Testis (tissue), 3 donors: Measurements from ENCODE around the gene PPARD. TPM values are rescaled to one million over a fixed set of nuclear protein-coding genes. Genes with fewer than 3 reads are reported as not detected.
A peak's percentile ranks its signal among the peaks of the same experiment; 100 is the strongest.

Source experiments
- DNase-seq: peaks from one replicate; pipeline ENCODE4 v3.0.0-alpha.2; 2019
- H3K27ac ChIP-seq, 2 donors: fragments of 200-600 bp; sonication (generic); one replicate each; pipeline ENCODE4 v1.5.1; 2019
- H3K27me3 ChIP-seq: fragments of 200-600 bp; sonication (generic); one replicate; pipeline ENCODE4 v1.5.1; 2019
- H3K36me3 ChIP-seq: fragments of 200-600 bp; sonication (generic); one replicate; pipeline ENCODE4 v1.5.1; 2017; ENCODE audit warnings: low read depth; ENCODE audit errors: missing control alignments
- H3K4me1 ChIP-seq: fragments of 200-600 bp; sonication (generic); one replicate; pipeline ENCODE4 v1.5.1; 2019
- H3K4me3 ChIP-seq, 2 donors: fragments of 200-600 bp; sonication (generic); one replicate each; pipeline ENCODE4 v1.5.1; 2017 to 2019
- H3K9me3 ChIP-seq: fragments of 200-600 bp; sonication (generic); one replicate; pipeline ENCODE4 v1.5.1; 2017
- POLR2A ChIP-seq: fragments of 450-650 bp; IDR thresholded peaks from one replicate; pipeline ENCODE4 v1.6.1; 2017; ENCODE audit warnings: antibody characterized with exemption, mild to moderate bottlenecking, moderate library complexity
- WGBS, 2 donors: methylation state at CpG; one replicate each; pipeline ENCODE4 v1.1.5; 2018; 5-methylcytosine and 5-hydroxymethylcytosine counted together
- intact Hi-C: fragments of 100-400 bp; cut with DNase I; formaldehyde crosslinking; loops from one replicate; pipeline ENCODE4 v1.15.1; 2023; ENCODE audit warnings: low total_unique reads
- polyA plus RNA-seq: library from polyadenylated mRNA; stranded (reverse); fragments of 350-450 nt; fragmentation: Illumina TruSeq; extraction: RNeasy Lipid Tissue Mini Kit (QIAGEN cat#74804); gene quantifications from one replicate; pipeline ENCODE4 v1.2.3, GENCODE V29; 2014; ENCODE audit warnings: low read depth, low replicate concordance; ENCODE audit not compliant: insufficient read depth
- total RNA-seq, 2 donors: library from RNA; depleted of rRNA; stranded (reverse); fragments of >200 nt; gene quantifications; one replicate each; pipeline ENCODE4 v1.2.3, GENCODE V29; 2016
- TF ChIP-seq, protein P1 (sequence below), 3 experiments: fragments of 450-650 bp in 2 of 3; fragments of 200-600 bp in 1 of 3; sonication (generic) in 1 of 3; IDR thresholded peaks; one replicate each; pipeline ENCODE4 v1.5.1; 2016 to 2019; ENCODE audit warnings: antibody characterized with exemption in 3 of 3, mild to moderate bottlenecking in 2 of 3, moderate library complexity in 1 of 3

The PPARD gene
- total and polyA plus RNA-seq, 3 donors from 2014 or later: 21.0 to 23.0 (median 21.5) TPM

DNA sequence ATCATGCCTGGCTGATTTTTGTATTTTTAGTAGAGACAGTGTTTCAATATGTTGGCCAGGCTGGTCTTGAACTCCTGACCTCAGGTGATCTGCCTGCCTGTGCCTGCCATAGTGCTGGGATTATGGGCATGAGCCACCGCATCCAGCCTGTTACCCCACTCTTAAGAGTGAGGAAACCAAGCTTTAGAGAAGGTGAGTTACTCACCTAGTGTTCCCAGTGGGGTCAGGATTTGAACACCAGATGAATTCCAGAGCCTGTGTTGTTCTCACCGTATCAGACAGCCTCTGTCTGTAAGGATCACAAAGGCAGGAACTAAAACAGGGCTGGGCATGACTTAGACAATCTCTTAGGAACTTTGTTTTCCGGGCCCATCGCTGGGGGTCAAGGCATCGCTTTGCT is 100.3 kb downstream of the PPARD start:
- Histone ChIP-seq H3K9me3 (no peaks in the 10 kb centered on the region), H3K27ac (no peak overlapping the region), H3K4me1 (no peaks in the 10 kb centered on the region), H3K27me3 (no peaks in the 10 kb centered on the region), H3K36me3 (no peaks in the 10 kb centered on the region), H3K4me3 (no peak overlapping the region)
- TF ChIP-seq, protein P1, sequence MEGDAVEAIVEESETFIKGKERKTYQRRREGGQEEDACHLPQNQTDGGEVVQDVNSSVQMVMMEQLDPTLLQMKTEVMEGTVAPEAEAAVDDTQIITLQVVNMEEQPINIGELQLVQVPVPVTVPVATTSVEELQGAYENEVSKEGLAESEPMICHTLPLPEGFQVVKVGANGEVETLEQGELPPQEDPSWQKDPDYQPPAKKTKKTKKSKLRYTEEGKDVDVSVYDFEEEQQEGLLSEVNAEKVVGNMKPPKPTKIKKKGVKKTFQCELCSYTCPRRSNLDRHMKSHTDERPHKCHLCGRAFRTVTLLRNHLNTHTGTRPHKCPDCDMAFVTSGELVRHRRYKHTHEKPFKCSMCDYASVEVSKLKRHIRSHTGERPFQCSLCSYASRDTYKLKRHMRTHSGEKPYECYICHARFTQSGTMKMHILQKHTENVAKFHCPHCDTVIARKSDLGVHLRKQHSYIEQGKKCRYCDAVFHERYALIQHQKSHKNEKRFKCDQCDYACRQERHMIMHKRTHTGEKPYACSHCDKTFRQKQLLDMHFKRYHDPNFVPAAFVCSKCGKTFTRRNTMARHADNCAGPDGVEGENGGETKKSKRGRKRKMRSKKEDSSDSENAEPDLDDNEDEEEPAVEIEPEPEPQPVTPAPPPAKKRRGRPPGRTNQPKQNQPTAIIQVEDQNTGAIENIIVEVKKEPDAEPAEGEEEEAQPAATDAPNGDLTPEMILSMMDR (IDR thresholded peaks at IDR 0.05): no peak
- no peak for TF ChIP-seq POLR2A
- intact Hi-C loops: no loop called here
- no peak for DNase-seq
- 91 to 94% methylated on average over 3 to 5 of the region's 5 CpGs for WGBS, 2 donors

DNA sequence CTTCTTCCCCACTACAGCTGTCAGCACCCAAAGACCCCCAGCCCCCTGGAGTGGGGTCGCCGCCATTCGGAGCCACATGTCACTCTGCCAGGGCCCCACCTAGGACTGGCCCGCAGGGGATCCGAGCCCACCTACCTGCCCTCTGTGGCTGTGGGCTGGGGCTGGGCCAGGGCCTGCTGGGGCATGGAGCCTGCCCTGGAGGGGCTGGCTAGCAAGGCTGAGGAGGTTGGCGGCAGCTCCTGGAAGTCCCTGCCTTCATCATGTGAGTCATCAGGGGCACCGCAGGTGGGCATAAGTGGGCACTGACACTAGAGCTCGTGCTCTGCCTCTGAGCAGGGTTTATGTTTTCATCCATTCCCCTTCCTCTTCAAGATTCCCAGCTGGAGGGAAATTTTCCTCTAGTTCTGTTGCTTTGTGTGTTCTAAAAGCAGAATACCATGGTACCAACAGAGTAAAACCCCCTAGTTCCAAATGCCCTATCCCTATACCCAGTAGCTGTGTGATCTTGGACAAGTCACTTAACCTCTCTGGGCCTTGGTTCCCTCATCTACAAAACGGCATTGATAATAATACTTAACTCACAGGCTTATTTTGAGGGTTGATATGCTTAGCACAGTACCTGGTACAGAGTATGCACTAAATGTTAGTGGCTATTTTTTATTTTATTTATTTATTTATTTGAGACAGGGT is 101.1 kb downstream of the PPARD start:
- Histone ChIP-seq H3K27me3 (no peaks in the 10 kb centered on the region), H3K4me3 (no peak overlapping the region), H3K4me1 (no peaks in the 10 kb centered on the region), H3K9me3 (no peaks in the 10 kb centered on the region), H3K36me3 (no peaks in the 10 kb centered on the region), H3K27ac (no peak overlapping the region)
- no peak for DNase-seq
- intact Hi-C loops: no loop called here
- 94% methylated on average over 8 to 9 of the region's 9 CpGs for WGBS, 2 donors
- TF ChIP-seq, protein P1 (IDR thresholded peaks at IDR 0.05): no peak
- no peak for TF ChIP-seq POLR2A

DNA sequence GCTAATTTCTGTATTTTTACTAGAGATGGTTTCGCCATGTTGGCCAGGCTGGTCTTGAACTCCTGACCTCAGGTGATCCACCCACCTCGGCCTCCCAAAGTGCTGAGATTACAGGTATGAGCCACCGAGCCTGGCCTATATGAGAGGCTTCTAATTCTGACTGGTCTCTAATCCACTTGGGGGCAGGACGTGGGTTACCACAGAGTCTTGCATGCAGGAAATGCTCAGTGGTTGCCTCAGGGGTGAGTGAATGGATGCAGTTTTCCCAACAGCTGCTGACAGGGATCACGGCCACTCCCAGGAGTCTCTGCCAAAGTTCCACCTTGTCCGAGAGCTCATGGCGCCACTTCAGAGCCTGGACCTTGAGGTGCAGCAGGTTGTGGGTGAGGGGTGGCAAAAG is 103.3 kb downstream of the PPARD start:
- Histone ChIP-seq H3K9me3 (no peaks in the 10 kb centered on the region), H3K27ac (no peak overlapping the region), H3K27me3 (no peaks in the 10 kb centered on the region), H3K4me1 (no peaks in the 10 kb centered on the region), H3K36me3 (no peaks in the 10 kb centered on the region), H3K4me3 (no peak overlapping the region)
- 91 to 97% methylated on average over 6 to 7 of the region's 7 CpGs for WGBS, 2 donors
- intact Hi-C loops: loop anchor here (5.0 kb wide), 1 partner anchor 103 kb away; the partner anchor contains the start of gene PPARD
- no peak for DNase-seq
- TF ChIP-seq, protein P1 (IDR thresholded peaks at IDR 0.05): no peak
- TF ChIP-seq POLR2A: no peak

DNA sequence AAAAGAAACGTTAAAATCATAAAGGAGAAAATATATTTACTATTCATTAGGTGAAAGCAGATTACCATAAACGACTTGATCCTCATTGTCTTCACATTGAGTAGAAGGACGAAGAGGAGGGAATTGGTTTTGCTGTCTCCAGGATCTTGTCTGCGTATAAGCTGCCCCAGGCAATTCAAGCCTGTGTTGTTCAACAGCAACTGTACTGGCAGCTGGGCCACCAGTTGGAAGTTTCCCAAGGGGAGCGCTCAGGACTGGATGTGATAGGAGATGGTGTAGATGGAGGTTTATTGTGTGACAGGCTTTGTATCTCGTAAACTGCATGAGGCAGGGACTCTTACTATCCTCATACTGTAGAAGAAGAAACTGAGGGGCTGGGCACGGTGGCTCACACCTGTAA is 105.8 kb downstream of the PPARD start:
- Histone ChIP-seq H3K27ac (no peak overlapping the region), H3K9me3 (no peaks in the 10 kb centered on the region), H3K4me1 (peaks cover 9% of the 10 kb centered on the region), H3K4me3 (no peak overlapping the region), H3K36me3 (no peaks in the 10 kb centered on the region), H3K27me3 (no peaks in the 10 kb centered on the region)
- TF ChIP-seq POLR2A: no peak
- intact Hi-C loops: loop anchor here (5.0 kb wide), 1 partner anchor 106 kb away; the partner anchor contains the start of gene PPARD
- DNase-seq: no peak
- WGBS, 2 donors: 71 to 79% methylated on average over 7 of the region's 7 CpGs

DNA sequence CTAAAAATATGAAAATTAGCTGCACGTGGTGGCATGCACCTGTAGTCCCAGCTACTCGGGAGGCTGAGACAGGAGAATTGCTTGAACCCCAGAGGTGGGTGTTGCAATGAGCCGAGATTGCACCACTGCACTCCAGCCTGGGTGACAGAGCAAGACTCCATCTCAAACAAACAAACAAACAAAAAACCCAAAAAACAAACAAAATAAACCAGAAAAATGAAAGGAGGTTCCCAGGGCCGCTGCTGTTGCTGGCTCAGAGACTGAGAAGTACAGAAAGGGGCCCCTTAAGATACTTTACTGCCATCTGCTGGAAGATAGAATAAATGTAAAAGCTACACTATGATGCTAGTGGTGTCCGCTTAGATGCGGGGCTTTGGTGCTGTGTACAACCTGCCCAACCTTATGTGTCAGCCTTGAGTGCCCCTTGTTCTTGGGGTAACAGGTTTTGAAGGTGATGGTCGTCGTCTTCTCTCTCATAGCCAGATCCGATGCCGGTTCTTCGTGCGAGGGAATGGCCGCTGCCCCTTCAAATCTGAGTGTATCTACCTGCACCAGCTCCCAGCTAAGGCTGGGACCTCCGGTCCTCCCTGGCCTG is 107.0 kb downstream of the PPARD start:
- H3K36me3 ChIP-seq: no peaks in the 10 kb centered on the region
- WGBS, 2 donors: 43 to 45% methylated on average over 14 of the region's 14 CpGs
- H3K27ac ChIP-seq: no peak overlapping the region
- intact Hi-C loops: loop anchor here (5.0 kb wide), 1 partner anchor 107 kb away; the partner anchor contains the start of gene PPARD
- TF ChIP-seq, protein P1 (IDR thresholded peaks at IDR 0.05): peak; percentile 54 to 71 (median 67)
- no peak for TF ChIP-seq POLR2A
- H3K4me1 ChIP-seq: peaks cover 14% of the 10 kb centered on the region
- H3K9me3 ChIP-seq: no peaks in the 10 kb centered on the region
- H3K27me3 ChIP-seq: no peaks in the 10 kb centered on the region
- DNase-seq: peak; percentile 36
- no peak overlapping the region for H3K4me3 ChIP-seq
